NB4 (cell line): ENCODE data around the gene METTL4.

ENCODE experiments used
- DNase-seq: peaks from one replicate; pipeline ENCODE4 v3.0.0; 2010; ENCODE audit warnings: low read depth
- H3K4me3 ChIP-seq: one replicate; pipeline ENCODE4 v1.5.1; 2011; ENCODE audit warnings: mild to moderate bottlenecking, low read depth, low read length, moderate library complexity
- CTCF ChIP-seq: IDR thresholded peaks from one replicate; pipeline ENCODE4 v1.5.1; 2012; ENCODE audit warnings: low read depth, low read length
- MAX ChIP-seq: IDR thresholded peaks from 2 replicates; pipeline ENCODE4 v1.6.1; 2011; ENCODE audit warnings: low read depth, low read length
- MYC ChIP-seq: IDR thresholded peaks from 2 replicates; pipeline ENCODE4 v1.6.1; 2011; ENCODE audit warnings: low read depth, low read length
- POLR2A ChIP-seq: IDR thresholded peaks from 2 replicates; pipeline ENCODE4 v1.6.1; 2011; ENCODE audit warnings: mild to moderate bottlenecking; ENCODE audit not compliant: insufficient read length; ENCODE audit errors: extremely low read depth

Gene METTL4

GRCh38 chr18:2555895-2556294, 15.4 kb downstream of the METTL4 start:
- TF ChIP-seq CTCF (no peak), MYC (no peak), MAX (no peak), POLR2A (no peak)
- no peak for DNase-seq
- no peak overlapping the region for H3K4me3 ChIP-seq

- H3K4me3 ChIP-seq = no peak overlapping the region
- no peak for TF ChIP-seq CTCF
- no peak for TF ChIP-seq POLR2A
- no peak for TF ChIP-seq MAX
- TF ChIP-seq MYC = no peak
- DNase-seq = no peak
These were observed 16.6 kb downstream of the METTL4 start for GRCh38 chr18:2554696-2555095.

- DNase-seq = no peak
- TF ChIP-seq MAX (no peak), MYC (no peak), POLR2A (no peak), CTCF (no peak)
- H3K4me3 ChIP-seq = no peak overlapping the region
These were observed 19.9 kb downstream of the METTL4 start for GRCh38 chr18:2551425-2551824.

GRCh38 chr18:2549462-2549861, 21.8 kb downstream of the METTL4 start:
- DNase-seq = no peak
- H3K4me3 ChIP-seq = no peak overlapping the region
- TF ChIP-seq MYC (no peak), MAX (no peak), CTCF (no peak), POLR2A (no peak)

- DNase-seq = peak; percentile 63
- no peak for TF ChIP-seq CTCF
- no peak for TF ChIP-seq MYC
- TF ChIP-seq MAX = no peak
- TF ChIP-seq POLR2A = no peak
- no peak overlapping the region for H3K4me3 ChIP-seq
These were observed 23.7 kb downstream of the METTL4 start for GRCh38 chr18:2547477-2548087.

- DNase-seq = no peak
- no peak for TF ChIP-seq POLR2A
- no peak for TF ChIP-seq MYC
- TF ChIP-seq MAX = no peak
- no peak for TF ChIP-seq CTCF
- no peak overlapping the region for H3K4me3 ChIP-seq
These were observed 26.1 kb downstream of the METTL4 start for GRCh38 chr18:2545155-2545554.
